Transverse colon (tissue), 4 donors: ENCODE measurements around the gene PRKAG3. TPM values are rescaled to one million over a fixed set of nuclear protein-coding genes. Genes with fewer than 3 reads are reported as not detected.

Experiments used
- DNase-seq: peaks from one replicate; pipeline ENCODE4 v3.0.0-alpha.2; 2019
- H3K27ac ChIP-seq, 4 donors: fragments of 200-600 bp; sonication (generic); 2 replicates each; pipeline ENCODE4 v1.5.1; 2016 to 2018; ENCODE audit warnings: inconsistent platforms in 4 of 4
- H3K27me3 ChIP-seq: fragments of 200-600 bp; sonication (generic); 2 replicates; pipeline ENCODE4 v1.5.1; 2017; ENCODE audit warnings: inconsistent platforms
- H3K36me3 ChIP-seq, 4 donors: fragments of 200-600 bp; sonication (generic); 2 replicates each; pipeline ENCODE4 v1.5.1; 2017 to 2019; ENCODE audit warnings: inconsistent platforms in 4 of 4
- H3K4me1 ChIP-seq, 4 donors: fragments of 200-600 bp; sonication (generic); 2 replicates each; pipeline ENCODE4 v1.5.1; 2017 to 2020; ENCODE audit warnings: inconsistent platforms in 4 of 4
- H3K4me3 ChIP-seq, 4 donors: fragments of 200-600 bp; sonication (generic); 1 replicate in 1 of 4; 2 replicates in 3 of 4; pipeline versions ENCODE4 v1.5.1 to v1.6.1; 2017 to 2019; ENCODE audit warnings: inconsistent platforms in 4 of 4
- H3K9me3 ChIP-seq, 2 donors: fragments of 200-600 bp; sonication (generic); 2 replicates each; pipeline ENCODE4 v1.5.1; 2017 to 2019; ENCODE audit warnings: inconsistent platforms in 2 of 2
- CTCF ChIP-seq, 5 experiments: fragments of 200-600 bp in 3 of 5; fragments of 450-650 bp in 2 of 5; sonication (generic) in 3 of 5; IDR thresholded peaks; 1 replicate in 2 of 5; 2 replicates in 3 of 5; pipeline ENCODE4 v1.5.1; 2016 to 2017; ENCODE audit warnings: antibody characterized with exemption in 5 of 5, inconsistent platforms in 3 of 5, mild to moderate bottlenecking in 2 of 5, moderate library complexity in 1 of 5
- EP300 ChIP-seq: sonication (generic); formaldehyde crosslinking; IDR thresholded peaks from one replicate; pipeline ENCODE4 v1.6.1; 2017; ENCODE audit warnings: antibody characterized with exemption, low read depth
- POLR2A ChIP-seq: fragments of 450-650 bp; IDR thresholded peaks from one replicate; pipeline ENCODE4 v1.6.1; 2016; ENCODE audit warnings: antibody characterized with exemption, mild to moderate bottlenecking, moderate library complexity
- POLR2AphosphoS5 ChIP-seq, 3 donors: sonication (generic); formaldehyde crosslinking; IDR thresholded peaks; one replicate each; pipeline ENCODE4 v1.6.1; 2016; ENCODE audit warnings: antibody characterized with exemption in 3 of 3
- WGBS, 2 donors: methylation state at CpG; one replicate each; pipeline ENCODE4 v1.1.5; 2018; ENCODE audit warnings: low coverage in 1 of 2; 5-methylcytosine and 5-hydroxymethylcytosine counted together
- in situ Hi-C, 4 donors: fragments of 200-750 bp; cut with MboI; loops; one replicate each; pipeline versions ENCODE4 v1.15.0 to v1.15.1; 2017; ENCODE audit warnings: low sequenced_read_pairs in 3 of 4, low pct_ligation_motif_present in 1 of 4, low pct_unique_long_range_greater_than_20kb in 1 of 4
- intact Hi-C: fragments of 100-400 bp; cut with DNase I; formaldehyde crosslinking; loops from one replicate; pipeline ENCODE4 v1.15.1; 2023; ENCODE audit warnings: low total_unique reads
- total RNA-seq, 4 donors: library from RNA; depleted of rRNA; stranded (reverse); fragments of >200 nt; gene quantifications; one replicate each; pipeline ENCODE4 v1.1.0, GENCODE V29; 2016

The PRKAG3 gene
- total RNA-seq, 4 donors from 2014 or later: not detected

GRCh38 chr2:218820746-218821369 lies 10.7 kb downstream of the PRKAG3 start:
- H3K36me3 ChIP-seq: peaks cover 0 to 3% (median 0%) of the 10 kb centered on the region in 4 donors
- in situ Hi-C loops: no loop called here
- DNase-seq: no peak
- H3K27ac ChIP-seq: no peak overlapping the region
- intact Hi-C loops: loop anchor here (10.0 kb wide), 1 partner anchor 96 kb away; no protein-coding TSS in a partner anchor
- 91 to 100% methylated on average over 1 to 15 of the region's 15 CpGs for WGBS, 2 donors
- H3K4me1 ChIP-seq: no peaks in the 10 kb centered on the region
- H3K9me3 ChIP-seq: no peaks in the 10 kb centered on the region
- no peak overlapping the region for H3K4me3 ChIP-seq
- no peak for TF ChIP-seq EP300
- no peak for TF ChIP-seq POLR2AphosphoS5 (IDR thresholded peaks at IDR 0.05)
- no peak for TF ChIP-seq POLR2A
- TF ChIP-seq CTCF (IDR thresholded peaks at IDR 0.05): no peak
- no peaks in the 10 kb centered on the region for H3K27me3 ChIP-seq

- peaks cover 0 to 9% (median 5%) of the 10 kb centered on the region in 4 donors for H3K4me1 ChIP-seq
- intact Hi-C loops: no loop called here
- DNase-seq: no peak
- no peak overlapping the region for H3K27ac ChIP-seq
- WGBS, 2 donors: 83 to 90% methylated on average over 3 to 7 of the region's 7 CpGs
- no peaks in the 10 kb centered on the region for H3K27me3 ChIP-seq
- peaks cover 0 to 7% (median 0%) of the 10 kb centered on the region in 4 donors for H3K36me3 ChIP-seq
- H3K9me3 ChIP-seq: no peaks in the 10 kb centered on the region
- in situ Hi-C loops: no loop called here
- TF ChIP-seq POLR2A (no peak), POLR2AphosphoS5 (IDR thresholded peaks at IDR 0.05) (no peak), CTCF (IDR thresholded peaks at IDR 0.05) (no peak), EP300 (no peak)
- no peak overlapping the region for H3K4me3 ChIP-seq
Measured at GRCh38 chr2:218819093-218819492, 12.5 kb downstream of the PRKAG3 start.

GRCh38 chr2:218816561-218817011 lies 15.0 kb downstream of the PRKAG3 start:
- no peak overlapping the region for H3K4me3 ChIP-seq
- H3K9me3 ChIP-seq: no peaks in the 10 kb centered on the region
- no peak for DNase-seq
- TF ChIP-seq POLR2A: no peak
- intact Hi-C loops (no loop called here), in situ Hi-C loops (no loop called here)
- H3K27ac ChIP-seq: no peak overlapping the region
- peaks cover 0 to 14% (median 0%) of the 10 kb centered on the region in 4 donors for H3K36me3 ChIP-seq
- H3K27me3 ChIP-seq: no peaks in the 10 kb centered on the region
- WGBS, 2 donors: 86% methylated on average over 2 of the region's 2 CpGs; no CpG with 5 or more reads in 1 of the 2 donors
- H3K4me1 ChIP-seq: peaks cover 0 to 12% (median 10%) of the 10 kb centered on the region in 4 donors

GRCh38 chr2:218815649-218816048 lies 16.0 kb downstream of the PRKAG3 start:
- TF ChIP-seq CTCF (IDR thresholded peaks at IDR 0.05) (no peak), POLR2AphosphoS5 (IDR thresholded peaks at IDR 0.05) (no peak), EP300 (no peak), POLR2A (no peak)
- DNase-seq: no peak
- intact Hi-C loops: no loop called here
- no peaks in the 10 kb centered on the region for H3K27me3 ChIP-seq
- peaks cover 0 to 14% (median 0%) of the 10 kb centered on the region in 4 donors for H3K36me3 ChIP-seq
- no peaks in the 10 kb centered on the region for H3K9me3 ChIP-seq
- H3K4me3 ChIP-seq: no peak overlapping the region
- H3K4me1 ChIP-seq: peaks cover 0 to 12% (median 10%) of the 10 kb centered on the region in 4 donors
- WGBS, 2 donors: 95 to 100% methylated on average over 2 to 4 of the region's 4 CpGs
- in situ Hi-C loops: no loop called here
- no peak overlapping the region for H3K27ac ChIP-seq
